Fibroblast of peridontal ligament (primary cell): ENCODE results near the gene UBR1.
"Not testable (repeated sequence)": the region's sequence is repeated elsewhere in the genome, so short reads cannot be mapped to it uniquely, and the experiment has no call there.

Experiments
- DNase-seq: peaks from one replicate; pipeline ENCODE4 v3.0.0-alpha.2; 2010; ENCODE audit errors: extremely low read depth

UBR1 gene

DNA sequence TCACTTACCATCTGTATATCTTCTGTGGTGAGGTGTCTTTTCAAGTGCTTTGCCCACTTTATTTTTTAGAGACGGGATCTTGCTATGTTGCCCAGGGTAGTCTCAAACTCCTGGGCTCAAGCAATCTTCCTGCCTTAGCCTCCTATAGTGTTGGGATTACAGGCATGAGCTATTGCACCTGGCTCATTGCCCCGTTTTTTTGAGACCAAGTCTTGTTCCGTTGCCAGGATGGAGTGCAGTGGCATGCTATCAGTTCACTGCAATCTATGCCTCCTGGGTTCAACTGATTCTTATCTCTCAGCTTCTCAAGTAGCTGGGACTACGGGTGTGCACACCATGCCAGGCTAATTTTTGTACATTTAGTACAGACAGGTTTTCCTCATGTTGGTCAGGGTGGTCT is 132.7 kb downstream of the UBR1 start:
- no peak for DNase-seq

GRCh38 chr15:42971830-42972229 is 134.0 kb downstream of the UBR1 start:
- DNase-seq = no peak

DNA sequence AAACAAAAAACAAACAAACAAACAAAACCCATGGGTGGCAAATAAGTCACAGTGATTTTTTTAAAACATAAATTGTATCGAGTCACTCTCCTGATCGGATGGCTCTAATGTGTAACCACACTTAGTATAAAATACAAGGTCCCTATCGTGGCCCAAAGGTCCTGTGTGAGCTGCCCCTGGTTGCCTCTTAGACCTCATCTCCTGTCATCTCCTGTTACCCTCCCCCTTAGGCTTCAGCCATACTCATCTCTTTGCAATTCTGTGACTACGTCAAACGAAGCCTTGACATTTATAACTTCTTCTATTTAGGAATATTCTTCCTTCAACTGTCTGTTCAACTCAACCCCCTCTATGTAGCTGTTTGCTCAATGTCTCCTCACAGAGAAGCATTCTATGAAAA is 141.4 kb downstream of the UBR1 start:
- no peak for DNase-seq

DNA sequence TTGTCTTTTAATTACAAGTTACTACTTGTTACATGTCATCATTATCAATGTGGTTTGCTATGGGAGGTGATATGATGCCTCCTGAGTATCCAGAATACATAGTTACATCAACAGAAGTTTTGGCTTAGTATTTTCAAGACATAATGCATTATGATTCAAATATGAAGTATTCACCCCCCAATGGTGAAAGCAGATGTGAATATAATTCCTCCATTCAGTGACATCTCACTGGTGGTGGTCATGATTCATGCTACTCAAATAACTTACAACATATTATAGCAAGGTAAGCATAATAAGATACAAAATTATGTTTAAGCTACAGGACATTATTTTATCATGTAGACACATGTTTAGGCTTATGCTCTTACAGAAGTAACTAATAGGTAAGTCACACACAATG is 150.3 kb downstream of the UBR1 start:
- DNase-seq = peak; percentile 71

DNA sequence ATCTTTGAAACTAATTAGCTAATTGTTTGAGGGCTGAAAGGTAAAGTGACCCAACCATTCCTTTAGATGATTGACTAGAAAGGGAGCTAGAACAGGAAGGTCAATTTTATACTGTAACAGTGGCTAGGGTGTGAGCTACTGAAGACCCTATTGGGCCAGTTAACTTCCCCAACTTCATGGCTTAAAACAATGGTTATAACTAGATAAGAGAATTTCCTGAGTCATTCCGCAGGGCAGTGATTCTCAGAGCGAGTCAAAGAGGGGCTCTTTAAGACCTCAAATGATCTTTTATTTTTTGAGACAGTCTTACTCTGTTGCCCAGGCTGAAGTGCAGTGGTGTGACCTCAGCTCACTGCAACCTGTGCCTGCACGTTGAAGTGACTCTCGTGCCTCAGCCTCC is 151.5 kb downstream of the UBR1 start:
- DNase-seq = no peak

GRCh38 chr15:42948898-42949297 is 156.9 kb downstream of the UBR1 start:
- not testable (repeated sequence) for DNase-seq

DNA sequence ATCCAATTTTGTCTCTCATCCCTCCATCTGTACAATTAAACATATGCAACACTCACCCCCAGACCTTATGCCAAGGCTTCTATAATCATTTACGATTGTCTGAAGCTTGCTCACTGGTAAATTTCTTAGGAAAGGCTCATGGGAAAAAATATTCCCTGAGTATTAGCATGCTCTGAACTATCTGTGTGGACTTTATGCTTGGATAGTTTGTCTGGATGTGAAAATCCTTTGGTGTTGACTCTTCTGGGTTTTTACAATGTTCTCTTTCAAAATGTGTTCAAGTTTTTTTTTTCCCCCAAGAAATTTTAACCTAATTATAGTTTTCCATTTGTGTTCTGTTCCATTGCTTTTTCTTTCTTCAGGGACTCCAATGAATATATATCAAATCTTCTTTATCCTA is 165.3 kb downstream of the UBR1 start:
- no peak for DNase-seq

DNA sequence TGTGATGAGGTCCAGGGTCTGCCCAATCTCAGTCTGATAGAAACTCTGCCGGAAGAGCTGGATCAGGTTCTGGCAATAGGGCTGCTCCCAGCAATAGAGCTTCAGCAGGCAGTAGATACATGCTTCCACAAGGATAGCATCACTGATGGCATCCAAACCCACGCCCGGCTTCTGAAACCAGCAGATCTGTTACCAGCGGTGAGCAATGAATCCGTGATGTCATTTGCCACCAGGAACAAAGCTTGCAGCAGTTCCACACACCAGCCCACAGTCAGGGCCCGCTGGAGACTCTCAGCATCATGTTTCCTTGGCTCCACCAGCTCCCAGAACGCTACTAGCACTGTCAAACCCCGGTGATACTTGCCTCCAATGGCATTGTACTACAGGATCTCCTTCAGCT is 166.0 kb downstream of the UBR1 start:
- no peak for DNase-seq

DNA sequence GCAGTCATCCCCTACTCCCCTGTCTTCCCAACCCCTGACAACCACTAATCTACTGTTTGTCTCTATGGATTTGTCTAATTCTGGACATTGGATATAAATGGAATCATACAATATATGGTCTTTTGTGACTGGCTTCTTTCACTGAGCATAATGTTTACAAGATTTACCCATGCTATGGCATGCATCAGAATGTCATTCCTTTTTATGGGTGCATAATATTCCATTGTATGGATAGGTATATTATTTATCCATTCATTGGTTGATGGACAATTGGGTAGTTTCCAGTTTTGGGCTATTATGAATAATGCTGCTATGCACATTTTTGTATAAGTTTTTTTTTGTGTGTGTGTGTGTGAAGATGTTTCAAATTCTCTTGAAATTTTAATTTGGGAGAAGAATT is 168.7 kb downstream of the UBR1 start:
- DNase-seq = no peak

GRCh38 chr15:42933886-42934667 is 171.8 kb downstream of the UBR1 start:
- DNase-seq = no peak

GRCh38 chr15:42932833-42933515 is 172.9 kb downstream of the UBR1 start:
- DNase-seq = no peak

DNA sequence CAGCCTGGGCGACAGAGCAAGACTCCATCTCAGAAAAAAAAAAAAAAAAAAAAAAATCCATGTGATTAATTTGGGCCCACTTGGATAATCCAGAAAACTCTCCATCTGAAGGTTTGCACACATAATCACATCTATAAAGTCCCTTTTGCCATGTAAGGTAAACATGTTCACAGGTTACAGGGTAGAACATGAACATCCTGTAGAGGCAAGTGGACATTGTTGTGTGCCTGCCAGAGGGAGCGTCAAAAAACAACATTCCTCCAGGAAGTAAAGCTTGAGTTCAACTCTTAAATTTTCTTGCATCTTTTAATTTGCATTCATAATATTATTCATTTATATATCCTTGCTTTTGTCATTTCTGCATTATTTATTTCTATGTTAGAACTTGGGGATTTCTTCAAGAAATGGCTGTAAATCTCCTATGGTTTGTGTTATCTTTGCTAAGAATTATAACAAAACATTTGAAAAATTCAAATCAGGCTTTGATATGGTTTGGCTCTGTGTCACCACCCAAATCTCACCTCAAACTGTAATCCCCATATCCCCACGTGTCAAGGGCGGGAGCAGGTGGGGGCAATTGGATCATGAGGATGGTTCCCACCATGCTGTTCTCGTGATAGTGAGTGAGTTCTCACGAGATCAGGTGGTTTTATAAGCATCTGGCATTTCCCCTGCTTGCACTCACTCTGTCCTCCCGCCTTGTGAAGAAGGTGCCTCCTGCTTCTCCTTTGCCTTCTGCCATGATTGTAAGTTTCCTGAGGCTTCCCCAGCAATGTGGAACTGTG is 173.9 kb downstream of the UBR1 start:
- DNase-seq = no peak

DNA sequence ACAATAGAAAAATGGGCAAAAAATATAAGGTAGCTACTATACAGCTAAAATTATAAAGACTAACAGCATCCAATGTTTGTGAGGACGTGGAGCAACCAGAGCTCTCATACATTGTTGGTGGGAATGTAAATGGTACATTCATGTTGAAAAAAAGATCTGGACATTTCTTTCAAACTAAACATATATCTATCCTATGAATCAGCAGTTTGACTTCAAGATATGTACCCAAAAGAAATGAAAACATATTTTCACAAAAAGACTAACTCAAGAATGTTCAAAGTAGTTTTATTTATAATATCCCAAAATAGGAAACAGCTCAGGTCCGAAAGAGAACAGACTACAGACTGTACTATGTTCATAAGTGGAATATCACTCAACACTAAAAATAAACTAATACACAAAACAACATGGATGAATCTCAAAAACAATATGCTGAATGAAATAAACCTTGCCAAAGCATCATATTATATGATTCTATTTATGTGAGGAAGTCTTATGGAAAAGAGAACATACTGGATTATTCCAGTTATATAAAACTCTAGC is 176.5 kb downstream of the UBR1 start:
- no peak for DNase-seq

- DNase-seq = peak; percentile 27
These were observed 184.5 kb downstream of the UBR1 start for GRCh38 chr15:42921342-42921731.

DNA sequence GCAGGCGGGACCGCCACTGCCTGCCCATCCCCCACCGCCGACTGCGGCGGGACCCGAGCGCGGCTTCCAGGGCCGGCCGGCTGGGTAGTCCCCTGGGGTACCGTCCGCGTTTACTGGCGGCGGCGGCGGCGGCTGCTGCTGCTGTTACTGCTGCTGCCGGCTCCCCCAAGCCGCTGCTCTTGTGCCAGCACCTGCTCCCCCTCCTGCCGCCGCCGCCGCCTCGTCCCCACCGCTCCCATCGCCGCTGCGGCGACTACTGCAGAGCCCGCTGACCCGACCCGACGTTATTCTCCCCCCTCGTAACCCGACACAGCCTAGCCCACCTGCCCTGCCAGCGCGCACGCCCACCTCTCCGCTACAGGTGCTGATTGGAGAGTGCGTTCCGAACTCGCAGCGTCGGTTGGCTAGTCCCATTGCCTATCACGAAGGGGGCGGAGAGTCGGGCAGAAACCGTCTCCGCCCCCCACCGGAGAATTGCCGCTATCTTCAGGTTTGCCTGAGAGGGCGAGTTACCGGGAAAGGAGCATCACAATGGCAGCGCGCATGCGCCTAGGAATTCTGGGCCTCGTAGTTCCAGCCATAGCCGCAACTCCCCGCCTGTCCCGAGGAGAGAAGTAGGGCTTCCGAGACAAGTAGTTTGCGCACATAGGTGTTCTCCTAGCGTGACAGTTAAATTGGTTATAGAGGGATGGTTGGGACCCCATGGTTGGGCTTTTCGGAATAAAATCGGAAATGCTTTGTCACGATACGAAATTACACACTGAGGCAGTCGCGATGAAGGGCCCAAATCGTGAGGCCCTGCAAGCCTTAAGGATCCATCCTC is 185.1 kb downstream of the UBR1 start, which contains the start of gene TTBK2:
Gene TTBK2 (minus strand): TSS at position 260 of the 823 bp plus-strand sequence. CDS start 42,161 bp downstream, outside the sequence.
- DNase-seq = peak; percentile 98

- DNase-seq = peak; percentile 44
These were observed 185.9 kb downstream of the UBR1 start for GRCh38 chr15:42919799-42920518.

DNA sequence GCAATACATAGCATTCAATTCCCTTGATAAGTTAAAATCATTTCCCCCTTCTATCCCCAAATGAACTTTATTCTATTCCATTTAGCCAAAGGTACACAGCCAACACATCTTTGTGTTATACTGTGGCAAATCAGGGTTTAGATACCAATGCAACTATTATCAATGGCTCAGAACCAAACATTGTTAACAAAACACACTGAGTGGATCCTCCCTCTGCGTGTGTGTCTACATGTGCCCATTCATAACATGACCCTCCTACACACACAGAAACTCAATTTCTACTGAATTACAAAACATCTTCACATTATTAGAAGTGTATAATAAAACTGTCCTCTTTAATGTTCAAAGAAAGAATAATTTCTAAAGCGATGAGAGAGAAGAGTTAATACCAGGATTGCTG is 186.5 kb downstream of the UBR1 start:
- DNase-seq = no peak

GRCh38 chr15:42918047-42918446 is 187.8 kb downstream of the UBR1 start:
- no peak for DNase-seq

DNA sequence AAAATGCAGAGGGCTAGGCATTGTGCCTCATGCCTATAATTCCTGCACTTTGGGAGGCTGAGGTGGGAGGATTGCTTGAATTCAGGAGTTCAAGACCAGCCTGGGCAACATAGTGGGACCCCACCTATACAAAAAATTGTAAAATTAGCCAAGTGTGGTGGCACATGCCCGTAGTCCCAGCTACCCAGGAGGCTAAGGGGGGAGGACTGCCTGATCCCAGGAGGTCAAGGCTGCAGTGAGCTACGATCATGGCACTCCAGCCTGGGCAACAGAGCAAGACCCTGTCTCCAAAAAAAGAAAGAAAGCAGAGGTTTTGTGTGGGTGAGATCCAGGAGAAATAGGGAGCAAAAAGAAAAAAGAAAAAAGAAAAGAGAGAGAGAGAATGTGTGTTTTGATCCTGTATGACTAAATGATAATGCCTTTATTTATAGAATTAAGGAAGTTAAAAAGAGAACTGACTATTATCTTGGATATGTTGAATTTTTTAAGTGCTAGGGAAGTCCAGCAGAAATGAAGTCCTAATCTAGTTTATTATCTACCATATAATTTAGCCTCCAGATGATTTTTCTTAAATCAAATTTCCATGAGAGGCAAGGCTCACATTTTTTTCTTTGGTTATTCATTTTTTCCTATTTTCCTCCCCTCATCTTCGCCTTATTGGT is 190.1 kb downstream of the UBR1 start:
- DNase-seq = no peak
